Iris pigment epithelial cell (primary cell): Measurements from ENCODE around the gene FBL.
"Not testable (repeated sequence)": the region's sequence is repeated elsewhere in the genome, so short reads cannot be mapped to it uniquely, and the experiment has no call there.

Experiments used
- DNase-seq: peaks from one replicate; pipeline ENCODE4 v3.0.0-alpha.2; 2011; ENCODE audit warnings: low read depth

The FBL gene

GRCh38 chr19:39824143-39825092, 21.8 kb downstream of the FBL start:
- DNase-seq = peak; percentile 96

- no peak for DNase-seq
Observed at GRCh38 chr19:39823686-39824085, 22.5 kb downstream of the FBL start.

GRCh38 chr19:39820696-39821095, 25.5 kb downstream of the FBL start:
- DNase-seq = no peak

GRCh38 chr19:39819786-39820185, 26.4 kb downstream of the FBL start:
- no peak for DNase-seq

- DNase-seq = no peak
Observed at GRCh38 chr19:39818626-39819097, 27.5 kb downstream of the FBL start.

GRCh38 chr19:39817888-39818561, 28.2 kb downstream of the FBL start:
- DNase-seq = no peak

GRCh38 chr19:39816287-39817048, 29.7 kb downstream of the FBL start:
- DNase-seq = no peak

GRCh38 chr19:39814595-39814994, 31.6 kb downstream of the FBL start:
- peak; percentile 20 for DNase-seq

GRCh38 chr19:39814111-39814510, 32.1 kb downstream of the FBL start:
- not testable (repeated sequence) for DNase-seq

GRCh38 chr19:39813264-39813993, 32.8 kb downstream of the FBL start:
- DNase-seq = no peak

- DNase-seq = no peak
Observed at GRCh38 chr19:39811064-39811463, 35.1 kb downstream of the FBL start.

- no peak for DNase-seq
Observed at GRCh38 chr19:39810424-39810823, 35.8 kb downstream of the FBL start.

GRCh38 chr19:39809368-39809767, 36.8 kb downstream of the FBL start:
- no peak for DNase-seq

- DNase-seq = not testable (repeated sequence)
Observed at GRCh38 chr19:39808688-39809087, 37.5 kb downstream of the FBL start.

GRCh38 chr19:39807846-39808364, 38.3 kb downstream of the FBL start:
- DNase-seq = no peak

- no peak for DNase-seq
Observed at GRCh38 chr19:39805104-39805503, 41.1 kb downstream of the FBL start.

GRCh38 chr19:39802958-39803357, 43.2 kb downstream of the FBL start:
- DNase-seq = no peak

GRCh38 chr19:39797083-39797482, 49.1 kb downstream of the FBL start:
- no peak for DNase-seq

GRCh38 chr19:39796000-39796498, 50.1 kb downstream of the FBL start:
- no peak for DNase-seq

GRCh38 chr19:39795001-39795400, 51.2 kb downstream of the FBL start:
- DNase-seq = no peak

GRCh38 chr19:39792999-39793546, 53.1 kb downstream of the FBL start:
- DNase-seq = peak; percentile 73
